WERI-Rb-1 (cell line): ENCODE results near the gene FAM184A.

Experiments used
- DNase-seq: peaks from one replicate; pipeline ENCODE4 v3.0.0-alpha.2; 2020
- H3K27ac ChIP-seq: fragments of 250-450 bp; sonication (Bioruptor Pico); 2 replicates; pipeline ENCODE4 v1.5.1; 2020; ENCODE audit warnings: mild to moderate bottlenecking, moderate library complexity
- H3K27me3 ChIP-seq: fragments of 250-450 bp; sonication (Bioruptor Pico); 2 replicates; pipeline ENCODE4 v1.5.1; 2021; ENCODE audit warnings: mild to moderate bottlenecking, low read depth, moderate library complexity; ENCODE audit not compliant: insufficient read depth, severe bottlenecking
- H3K36me3 ChIP-seq: fragments of 250-450 bp; sonication (Bioruptor Pico); 2 replicates; pipeline ENCODE4 v1.5.1; 2020; ENCODE audit warnings: mild to moderate bottlenecking, moderate library complexity
- H3K4me3 ChIP-seq: 2 replicates; pipeline ENCODE4 v1.5.1; 2011; ENCODE audit warnings: low read depth, mild to moderate bottlenecking, control low read depth, low read length
- H3K9me3 ChIP-seq: fragments of 250-450 bp; sonication (Bioruptor Pico); 2 replicates; pipeline ENCODE4 v1.5.1; 2021; ENCODE audit warnings: mild to moderate bottlenecking, moderate library complexity; ENCODE audit not compliant: severe bottlenecking
- CTCF ChIP-seq: IDR thresholded peaks from 2 replicates; pipeline ENCODE4 v1.5.1; 2011; ENCODE audit warnings: low read depth, mild to moderate bottlenecking, control low read depth, inconsistent platforms, low read length

The FAM184A gene

GRCh38 chr6:119084784-119085183 is 6.3 kb upstream of the FAM184A start:
- no peak overlapping the region for H3K27ac ChIP-seq
- peaks cover 15% of the 10 kb centered on the region for H3K9me3 ChIP-seq
- no peak for DNase-seq
- H3K4me3 ChIP-seq, result no peak overlapping the region
- no peaks in the 10 kb centered on the region for H3K27me3 ChIP-seq
- TF ChIP-seq CTCF, result no peak
- no peaks in the 10 kb centered on the region for H3K36me3 ChIP-seq

- Histone ChIP-seq H3K4me3 (no peak overlapping the region), H3K27ac (no peak overlapping the region), H3K27me3 (no peaks in the 10 kb centered on the region), H3K36me3 (no peaks in the 10 kb centered on the region), H3K9me3 (peaks cover 15% of the 10 kb centered on the region)
- no peak for TF ChIP-seq CTCF
- no peak for DNase-seq
Observed at GRCh38 chr6:119083007-119083406, 4.5 kb upstream of the FAM184A start.

GRCh38 chr6:119079283-119079809 is 882 bp upstream of the FAM184A start:
- DNase-seq, result no peak
- H3K4me3 ChIP-seq, result peak overlapping the region; percentile 57

GRCh38 chr6:119077643-119078375 is 655 bp downstream of the FAM184A start:
- H3K4me3 ChIP-seq, result peak overlapping the region; percentile 57
- H3K27me3 ChIP-seq, result no peaks in the 10 kb centered on the region
- no peaks in the 10 kb centered on the region for H3K36me3 ChIP-seq
- peaks cover 6% of the 10 kb centered on the region for H3K9me3 ChIP-seq
- peak; percentile 68 for TF ChIP-seq CTCF
- peak overlapping the region; percentile 56 for H3K27ac ChIP-seq
- peak; percentile 61 for DNase-seq

More at GRCh38 chr6:119079283-119079809, 882 bp upstream of the FAM184A start:
- Histone ChIP-seq H3K27me3 (no peaks in the 10 kb centered on the region), H3K9me3 (peaks cover 15% of the 10 kb centered on the region), H3K27ac (peak overlapping the region; percentile 56), H3K36me3 (no peaks in the 10 kb centered on the region)
- no peak for TF ChIP-seq CTCF

- no peak overlapping the region for H3K27ac ChIP-seq
- H3K36me3 ChIP-seq, result no peaks in the 10 kb centered on the region
- peak overlapping the region; percentile 57 for H3K4me3 ChIP-seq
- peaks cover under 1% of the 10 kb centered on the region for H3K9me3 ChIP-seq
- no peak for DNase-seq
- TF ChIP-seq CTCF, result no peak
- H3K27me3 ChIP-seq, result no peaks in the 10 kb centered on the region
Observed at GRCh38 chr6:119077391-119077642, 1.1 kb downstream of the FAM184A start.
